Smooth muscle cell (in vitro differentiated cells): ENCODE measurements around the gene TSC22D1. TPM values are rescaled to one million over a fixed set of nuclear protein-coding genes. Genes with fewer than 3 reads are reported as not detected.

Experiments
- DNase-seq: peaks from one replicate; lab custom pipeline; 2025; ENCODE audit not compliant: unreplicated experiment; lab: John Stamatoyannopoulos, UW
- H2AFZ ChIP-seq: fragments of 200-600 bp; sonication (generic); 2 replicates; pipeline ENCODE4 v1.6.0; 2016; ENCODE audit warnings: antibody characterized with exemption, low read depth, mild to moderate bottlenecking
- H3F3A ChIP-seq: fragments of 200-600 bp; sonication (generic); 2 replicates; pipeline ENCODE4 v1.6.0; 2017; ENCODE audit warnings: antibody characterized with exemption, low read depth
- H3K27ac ChIP-seq: fragments of 200-600 bp; sonication (generic); 2 replicates; pipeline ENCODE4 v1.5.1; 2016; ENCODE audit warnings: low read depth, mild to moderate bottlenecking
- H3K27me3 ChIP-seq: fragments of 200-600 bp; sonication (generic); 2 replicates; pipeline ENCODE4 v1.6.1; 2016; ENCODE audit warnings: low read depth, mild to moderate bottlenecking
- H3K36me3 ChIP-seq: fragments of 200-600 bp; sonication (generic); 2 replicates; pipeline ENCODE4 v1.5.1; 2016; ENCODE audit warnings: low read depth
- H3K4me1 ChIP-seq: fragments of 200-600 bp; sonication (generic); 2 replicates; pipeline ENCODE4 v1.5.1; 2016; ENCODE audit warnings: low read depth
- H3K4me2 ChIP-seq: fragments of 200-600 bp; sonication (generic); 2 replicates; pipeline ENCODE4 v1.6.0; 2016; ENCODE audit warnings: mild to moderate bottlenecking
- H3K4me3 ChIP-seq: fragments of 200-600 bp; sonication (generic); 2 replicates; pipeline ENCODE4 v1.5.1; 2016; ENCODE audit warnings: mild to moderate bottlenecking
- H3K79me2 ChIP-seq: fragments of 200-600 bp; sonication (generic); 2 replicates; pipeline ENCODE4 v1.6.0; 2016; ENCODE audit warnings: low read depth, mild to moderate bottlenecking
- H3K9ac ChIP-seq: fragments of 200-600 bp; sonication (generic); 2 replicates; pipeline ENCODE4 v1.6.0; 2016; ENCODE audit warnings: low read depth
- H3K9me3 ChIP-seq: fragments of 200-600 bp; sonication (generic); replicated peaks from 2 replicates; pipeline ENCODE4 v1.5.1; 2016; ENCODE audit warnings: low read depth
- H4K20me1 ChIP-seq: fragments of 200-600 bp; sonication (generic); 2 replicates; pipeline ENCODE4 v1.6.0; 2016; ENCODE audit warnings: low read depth
- CTCF ChIP-seq: fragments of 200-600 bp; sonication (generic); IDR thresholded peaks from 2 replicates; pipeline ENCODE4 v1.5.1; 2017; ENCODE audit warnings: borderline replicate concordance, mild to moderate bottlenecking, antibody characterized with exemption; ENCODE audit not compliant: insufficient read depth, poor library complexity, severe bottlenecking
- WGBS: methylation state at CpG from one replicate; pipeline ENCODE4 v1.1.7; 2016; ENCODE audit warnings: low lambda C conversion rate; 5-methylcytosine and 5-hydroxymethylcytosine counted together
- polyA plus RNA-seq: library from polyadenylated mRNA; unstranded; fragments of >200 nt; fragmentation: Nextera tagmentation; extraction: Ambion mirVana; gene quantifications from 2 replicates; pipeline ENCODE4 v1.2.1, GENCODE V29; 2016
- total RNA-seq: library from RNA; depleted of rRNA; stranded (reverse); fragments of >200 nt; gene quantifications from 2 replicates; pipeline ENCODE4 v1.2.3, GENCODE V29; 2014

TSC22D1 gene
- total and polyA plus RNA-seq, 2 experiments from 2014 or later: 117 to 159 TPM

GRCh38 chr13:44407891-44408290 is 168.2 kb downstream of the TSC22D1 start:
- Histone ChIP-seq H3K9ac (no peak overlapping the region), H3K4me2 (no peak overlapping the region), H3K4me1 (peaks cover 21% of the 10 kb centered on the region), H2AFZ (no peak overlapping the region), H3K4me3 (no peak overlapping the region), H3K9me3 (no peaks in the 10 kb centered on the region), H3F3A (no peaks in the 10 kb centered on the region), H3K27me3 (no peaks in the 10 kb centered on the region), H3K79me2 (no peaks in the 10 kb centered on the region), H3K27ac (no peak overlapping the region), H4K20me1 (no peaks in the 10 kb centered on the region), H3K36me3 (no peaks in the 10 kb centered on the region)
- no peak for TF ChIP-seq CTCF
- 93% methylated on average over 7 of the region's 7 CpGs for WGBS
- no peak for DNase-seq

GRCh38 chr13:44407379-44407778 is 168.8 kb downstream of the TSC22D1 start:
- Histone ChIP-seq H2AFZ (no peak overlapping the region), H3K27ac (no peak overlapping the region), H3K9ac (no peak overlapping the region), H3K4me2 (no peak overlapping the region), H3K79me2 (no peaks in the 10 kb centered on the region), H3K9me3 (no peaks in the 10 kb centered on the region), H4K20me1 (no peaks in the 10 kb centered on the region), H3K4me3 (no peak overlapping the region), H3K36me3 (no peaks in the 10 kb centered on the region), H3K4me1 (peaks cover 22% of the 10 kb centered on the region), H3K27me3 (no peaks in the 10 kb centered on the region), H3F3A (no peaks in the 10 kb centered on the region)
- DNase-seq: no peak
- TF ChIP-seq CTCF: no peak
- WGBS: 65% methylated on average over 3 of the region's 3 CpGs

GRCh38 chr13:44406617-44407016 is 169.5 kb downstream of the TSC22D1 start:
- WGBS: 98% methylated on average over 5 of the region's 5 CpGs
- no peak overlapping the region for H2AFZ ChIP-seq
- H4K20me1 ChIP-seq: no peaks in the 10 kb centered on the region
- TF ChIP-seq CTCF: no peak
- H3K79me2 ChIP-seq: no peaks in the 10 kb centered on the region
- no peaks in the 10 kb centered on the region for H3F3A ChIP-seq
- H3K4me1 ChIP-seq: peaks cover 22% of the 10 kb centered on the region
- no peak for DNase-seq
- no peaks in the 10 kb centered on the region for H3K36me3 ChIP-seq
- H3K27me3 ChIP-seq: no peaks in the 10 kb centered on the region
- no peak overlapping the region for H3K4me3 ChIP-seq
- H3K9me3 ChIP-seq: no peaks in the 10 kb centered on the region
- no peak overlapping the region for H3K4me2 ChIP-seq
- no peak overlapping the region for H3K27ac ChIP-seq
- no peak overlapping the region for H3K9ac ChIP-seq
